Stimulated activated CD8-positive, alpha-beta memory T cell treated with anti-CD3 and anti-CD28 coated beads, Interleukin-7, amount 100 ng/mL, for 1 hour (primary cell): ENCODE results near the gene MGAT4A.

Experiments
- DNase-seq, 2 donors: peaks; one replicate each; pipeline ENCODE4 v3.0.0-alpha.2; 2020; ENCODE audit warnings: low read depth in 2 of 2

The MGAT4A gene

DNA sequence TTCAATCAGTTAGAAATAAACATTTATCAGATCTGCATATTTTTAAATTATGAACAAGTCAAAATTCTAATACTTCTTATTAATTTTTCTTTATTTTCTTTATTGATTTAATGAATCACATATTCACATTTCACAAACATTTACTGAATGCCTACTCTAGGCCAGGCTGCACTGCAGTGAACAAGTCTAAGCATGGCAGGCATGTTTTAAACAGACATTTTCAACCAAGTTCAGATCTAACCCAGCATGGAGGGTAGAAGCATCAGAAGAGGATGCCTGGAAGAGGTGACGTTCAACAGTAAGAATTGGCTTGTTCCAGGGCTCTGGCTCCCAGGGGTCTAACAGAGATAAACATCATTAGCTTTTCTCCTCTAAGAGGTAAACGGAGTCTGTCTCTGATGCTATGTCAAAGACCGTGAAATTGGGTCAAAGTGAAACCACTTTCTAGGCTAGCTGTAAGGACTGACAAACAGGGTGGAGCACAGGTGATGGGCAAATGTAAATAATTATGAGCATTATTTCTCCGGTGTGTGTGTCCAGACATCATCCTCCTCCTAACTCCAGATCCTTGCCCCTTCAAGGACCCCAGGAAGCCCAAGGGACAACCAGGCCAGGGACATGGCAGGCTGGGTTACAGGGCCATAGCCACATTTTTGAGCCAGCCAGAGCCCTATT, 72.0 kb downstream of the MGAT4A start:
- no peak for DNase-seq

- no peak for DNase-seq
These were observed 74.1 kb downstream of the MGAT4A start for GRCh38 chr2:98656800-98657199.

DNA sequence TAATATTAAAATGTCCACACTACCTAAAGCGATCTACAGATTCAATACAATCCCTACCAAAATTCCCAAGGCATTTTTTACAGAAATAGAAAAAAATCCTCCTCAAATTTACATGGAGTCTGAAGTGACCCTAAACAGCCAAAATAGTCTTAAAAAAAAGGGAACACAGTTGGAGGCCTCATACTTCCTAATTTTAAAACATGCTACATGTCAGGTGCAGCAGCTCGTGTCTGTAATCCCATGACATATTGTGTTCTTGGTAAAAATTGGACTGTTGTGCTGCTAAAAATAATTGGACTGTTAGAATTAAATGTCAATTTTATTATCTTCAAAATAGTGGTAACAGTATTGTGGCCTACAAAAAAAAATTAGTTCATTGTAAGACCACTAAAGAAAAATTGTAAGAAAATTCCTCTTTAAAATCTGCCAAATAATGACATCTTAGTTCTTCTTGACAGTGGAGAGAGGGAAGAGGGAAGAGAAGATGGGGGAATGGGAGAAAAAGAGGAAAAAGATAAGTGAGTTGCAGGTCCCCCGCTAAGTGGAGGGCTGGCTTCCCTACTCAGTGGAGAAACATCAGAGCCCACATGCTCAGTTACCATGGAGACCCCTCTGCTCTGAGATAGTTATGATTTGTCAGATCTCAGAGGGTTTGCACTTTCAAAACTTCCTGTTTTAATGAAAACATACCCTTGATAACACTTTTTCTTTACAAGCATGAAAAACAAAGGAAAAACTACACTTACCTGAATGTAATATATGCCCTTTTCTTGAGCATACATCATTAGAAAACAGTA, 76.0 kb downstream of the MGAT4A start:
- no peak for DNase-seq

GRCh38 chr2:98650998-98651397, 79.9 kb downstream of the MGAT4A start:
- no peak for DNase-seq

DNA sequence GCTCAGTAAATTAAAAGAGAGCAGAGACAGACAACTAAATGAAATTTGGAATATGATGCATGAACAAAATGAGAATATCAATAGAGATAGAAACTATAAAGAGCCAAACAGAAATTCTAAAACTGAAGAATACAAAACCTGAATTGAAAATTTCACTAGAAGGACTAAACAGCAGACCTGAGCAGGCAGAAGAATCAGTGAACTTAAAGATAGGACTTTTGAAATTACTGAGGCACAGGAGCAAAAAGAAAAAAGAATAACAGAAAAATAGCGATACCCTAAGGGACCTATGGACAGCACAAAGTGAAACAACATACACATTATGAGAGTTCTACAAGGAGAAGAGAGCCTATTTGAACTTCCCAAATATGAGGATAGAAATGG, 80.9 kb downstream of the MGAT4A start:
- no peak for DNase-seq

DNA sequence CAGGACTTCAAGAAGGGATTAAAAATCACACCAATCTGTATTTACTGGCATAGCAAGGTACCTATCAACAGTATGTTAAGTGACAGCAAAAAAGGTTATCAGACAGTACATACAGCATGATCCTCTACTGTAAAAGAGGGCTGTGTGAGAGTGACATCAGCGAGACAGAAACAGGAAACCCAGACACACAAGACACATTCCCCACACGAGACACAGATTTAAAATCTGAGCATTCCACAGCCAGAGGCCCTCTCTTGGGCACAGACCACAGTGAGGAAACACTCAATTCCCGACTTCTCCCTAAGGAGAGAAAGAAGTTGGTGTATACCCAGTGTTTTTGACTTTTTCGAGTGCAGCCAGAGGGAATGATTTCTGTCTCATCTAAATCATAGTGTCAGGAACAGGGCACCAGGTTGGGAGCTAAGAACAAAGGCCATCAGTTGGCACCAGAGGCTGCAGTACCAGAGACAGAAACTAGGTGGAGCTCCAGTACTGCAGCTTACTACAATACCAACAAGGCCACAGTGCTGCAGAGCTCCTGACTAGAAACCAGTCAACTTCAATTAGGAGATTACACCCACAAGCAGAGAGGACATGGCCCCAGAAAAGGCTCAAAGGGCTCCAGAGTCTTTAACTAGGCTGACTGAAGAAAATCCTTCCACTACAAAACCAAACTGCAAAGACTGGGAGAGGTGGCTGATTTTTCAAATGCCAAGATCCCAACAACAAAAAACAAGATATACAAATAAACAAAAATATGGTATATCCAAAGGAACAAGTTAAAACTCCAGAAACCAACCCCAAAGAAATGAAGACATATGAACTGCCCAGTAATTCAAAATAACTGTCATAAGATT, 81.6 kb downstream of the MGAT4A start:
- peak; percentile 57 to 78 for DNase-seq

DNA sequence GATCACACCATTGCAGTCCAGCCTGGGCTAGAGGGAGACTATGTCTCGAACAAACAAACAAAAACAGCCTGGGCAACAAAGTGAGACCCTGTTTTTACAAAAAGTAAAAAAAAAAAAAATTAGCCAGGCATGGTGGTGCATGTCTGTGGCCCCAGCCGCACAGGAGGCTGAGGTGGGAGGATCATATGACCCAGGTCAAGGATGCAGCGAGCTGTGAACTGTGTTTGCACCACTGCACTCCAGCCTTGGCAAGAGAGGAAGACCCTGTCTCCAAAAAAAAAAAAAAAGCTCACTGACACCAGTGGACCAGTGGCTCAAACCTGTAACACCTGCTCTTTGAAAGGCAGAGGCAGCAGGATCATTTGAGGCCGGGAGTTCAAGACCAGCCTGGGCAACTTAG, 82.5 kb downstream of the MGAT4A start:
- no peak for DNase-seq

- DNase-seq, result no peak
These were observed 83.3 kb downstream of the MGAT4A start for GRCh38 chr2:98647636-98648035.

- no peak for DNase-seq
These were observed 87.3 kb downstream of the MGAT4A start for GRCh38 chr2:98643496-98644100.

- DNase-seq, result no peak
These were observed 93.4 kb downstream of the MGAT4A start for GRCh38 chr2:98637401-98638147.

DNA sequence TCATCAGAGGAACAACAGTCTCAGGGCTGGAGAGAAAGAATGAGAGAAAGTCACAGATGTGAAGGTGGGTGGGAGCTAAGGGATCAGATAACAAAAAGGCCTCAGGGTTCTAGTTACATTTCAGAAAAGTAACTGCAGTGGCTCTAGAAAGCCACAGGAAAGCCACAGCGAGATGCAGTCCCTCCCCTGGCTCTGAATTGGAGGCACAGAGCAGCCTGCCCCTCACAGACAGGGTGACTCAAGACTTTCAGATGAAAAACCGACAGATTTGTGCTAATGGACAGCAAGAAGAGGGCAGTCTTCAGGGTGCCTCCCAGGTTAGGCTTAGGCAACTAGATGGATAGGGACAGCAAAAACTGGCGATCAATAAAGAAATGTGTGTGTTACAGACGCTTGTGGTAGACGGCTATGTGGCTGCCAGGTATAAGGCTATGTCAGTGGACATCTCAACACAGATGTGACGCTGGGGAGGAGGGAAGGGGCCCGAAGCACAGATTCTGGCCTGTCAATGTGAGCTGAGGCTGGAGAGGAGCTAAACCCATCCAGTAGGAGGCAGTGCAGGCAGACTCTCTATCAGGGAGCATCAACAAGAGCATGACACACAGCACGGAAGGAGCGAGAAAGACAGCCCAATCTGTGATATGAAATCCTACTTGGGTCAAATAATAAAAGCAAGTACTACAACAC, 96.4 kb downstream of the MGAT4A start:
- DNase-seq, result no peak

DNA sequence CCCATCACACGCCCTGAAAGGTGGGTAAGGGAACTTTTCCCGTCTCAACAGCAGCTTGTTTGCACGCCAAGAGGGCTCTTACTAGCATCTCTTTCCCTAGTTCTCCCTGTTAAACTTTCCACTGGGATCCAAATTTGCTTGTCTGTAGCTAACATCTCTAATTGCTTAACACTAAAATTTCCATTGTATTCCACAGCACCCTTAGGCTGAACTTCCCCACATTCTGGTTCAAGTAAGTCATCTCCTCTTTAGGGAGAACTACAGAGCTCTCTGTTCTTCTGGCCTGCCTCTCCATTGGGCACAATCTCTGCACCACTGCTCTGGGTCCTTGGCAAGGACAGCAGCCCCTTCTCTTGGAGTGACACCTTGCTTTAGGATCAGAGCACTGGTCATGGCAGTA, 98.6 kb downstream of the MGAT4A start:
- no peak for DNase-seq

DNA sequence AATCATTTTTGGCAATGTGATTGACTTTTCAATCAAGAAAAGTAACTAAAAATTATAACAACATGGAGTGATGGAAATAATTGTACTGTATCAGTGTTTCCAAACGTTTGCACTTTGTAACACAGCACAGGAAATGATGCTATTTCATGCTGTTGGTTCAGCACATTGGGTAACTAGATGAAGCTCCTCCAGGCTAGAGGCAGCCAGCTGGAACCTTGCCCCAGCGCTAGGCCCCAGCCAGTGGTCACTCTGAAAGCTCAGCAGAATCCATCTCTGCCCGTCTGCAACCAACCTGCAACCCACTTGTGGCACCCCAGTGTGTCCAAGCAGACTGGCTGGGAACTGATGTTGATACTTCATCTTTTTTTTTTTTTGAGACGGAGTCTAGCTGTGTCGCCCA, 107.3 kb downstream of the MGAT4A start:
- DNase-seq, result no peak

DNA sequence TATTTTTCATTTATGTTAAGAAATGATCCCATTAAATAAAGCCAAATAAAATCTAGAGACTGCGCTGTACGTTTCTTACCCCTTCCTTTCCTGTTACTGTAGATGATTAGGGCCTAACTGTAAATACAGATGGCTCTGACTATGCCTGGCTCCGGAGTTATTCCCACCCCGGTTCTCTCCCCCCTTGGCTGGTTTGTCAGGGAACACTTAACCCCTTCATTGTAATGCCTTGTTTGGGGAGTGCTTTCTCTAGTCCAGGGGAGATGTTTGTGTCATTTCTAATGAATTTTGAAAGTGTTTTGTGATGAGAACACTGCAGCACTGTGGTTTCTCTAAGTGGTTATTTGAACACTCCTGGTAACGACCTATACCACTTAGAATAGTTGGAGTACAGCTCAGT, 113.8 kb downstream of the MGAT4A start:
- DNase-seq, result no peak

GRCh38 chr2:98615481-98615880, 115.5 kb downstream of the MGAT4A start:
- DNase-seq, result no peak

GRCh38 chr2:98614024-98614739, 116.8 kb downstream of the MGAT4A start:
- DNase-seq, result no peak

GRCh38 chr2:98608962-98609604, 121.8 kb downstream of the MGAT4A start:
- no peak for DNase-seq

DNA sequence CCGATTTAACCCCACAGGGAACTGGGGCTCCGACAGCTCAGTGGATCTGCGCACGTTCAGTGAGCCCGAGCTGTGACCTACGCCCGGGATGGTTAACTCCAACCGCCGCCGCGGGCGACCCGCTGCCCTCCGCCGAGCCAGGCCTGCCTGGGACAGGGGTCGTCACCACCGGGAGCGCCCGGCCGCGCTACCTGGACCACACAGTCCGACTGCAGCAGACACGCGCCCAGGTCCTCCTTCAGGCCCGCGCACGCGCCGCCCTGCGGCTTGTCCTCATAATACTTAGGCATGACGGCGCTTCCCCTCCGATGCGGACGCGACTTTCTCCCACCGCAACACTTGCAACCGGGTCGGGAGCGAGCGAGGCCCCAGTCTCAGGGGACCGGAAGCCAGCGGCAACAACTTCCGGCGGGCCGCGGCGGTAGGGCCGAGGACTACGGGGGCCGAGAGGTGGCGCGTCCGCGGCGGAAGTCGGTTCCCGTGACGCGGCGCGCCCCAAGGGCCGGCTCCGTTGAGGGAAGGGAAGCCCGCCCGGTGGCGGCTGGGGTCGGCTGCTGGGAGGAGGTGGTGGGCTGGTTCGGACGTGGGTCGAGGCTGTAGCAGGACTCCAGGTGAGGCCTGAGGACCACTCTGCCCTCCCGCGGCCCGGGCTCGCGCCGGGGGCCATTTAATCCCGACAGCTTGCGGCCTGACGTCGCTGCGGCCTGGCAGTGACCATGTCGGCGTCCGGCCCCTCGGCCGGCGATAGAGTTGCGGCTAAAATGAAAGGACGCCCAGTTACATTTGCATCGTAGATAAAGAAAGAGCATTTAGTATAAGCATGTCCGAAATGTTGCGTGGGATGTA, 122.6 kb downstream of the MGAT4A start, which contains the start of the genes COA5 and UNC50:
Gene COA5, minus strand, starts transcription at position 397 of the 846 bp plus-strand sequence. Its CDS starts 107 bp downstream, at position 290.
Gene UNC50, plus strand, starts transcription at position 474 of the 846 bp plus-strand sequence. CDS start 1,171 bp downstream, outside the sequence.
- DNase-seq, result peak; percentile 77 to 81
